Erythroblast (primary cell): ENCODE measurements around the gene ANKS3.
"Not testable (repeated sequence)": the region's sequence is repeated elsewhere in the genome, so short reads cannot be mapped to it uniquely, and the experiment has no call there.

Experiments
- GATA1 ChIP-seq: IDR thresholded peaks from 2 replicates; pipeline ENCODE4 v1.6.1; 2011; ENCODE audit warnings: low read depth, mild to moderate bottlenecking, control low read depth, low read length, moderate library complexity
- POLR2A ChIP-seq: IDR thresholded peaks from 2 replicates; pipeline ENCODE4 v1.6.1; 2011; ENCODE audit warnings: mild to moderate bottlenecking, low read length

GRCh38 chr16:4738370-4738769 lies 4.3 kb upstream of the ANKS3 start:
- TF ChIP-seq POLR2A, GATA1: not testable (repeated sequence)
